ENCODE data around the gene CR1. TPM values are rescaled to one million over a fixed set of nuclear protein-coding genes. Genes with fewer than 3 reads are reported as not detected.

CR1 gene
- total and polyA plus RNA-seq, 2 of the 4 experiments (the other 2 are of a cell fraction), result not detected

DNA sequence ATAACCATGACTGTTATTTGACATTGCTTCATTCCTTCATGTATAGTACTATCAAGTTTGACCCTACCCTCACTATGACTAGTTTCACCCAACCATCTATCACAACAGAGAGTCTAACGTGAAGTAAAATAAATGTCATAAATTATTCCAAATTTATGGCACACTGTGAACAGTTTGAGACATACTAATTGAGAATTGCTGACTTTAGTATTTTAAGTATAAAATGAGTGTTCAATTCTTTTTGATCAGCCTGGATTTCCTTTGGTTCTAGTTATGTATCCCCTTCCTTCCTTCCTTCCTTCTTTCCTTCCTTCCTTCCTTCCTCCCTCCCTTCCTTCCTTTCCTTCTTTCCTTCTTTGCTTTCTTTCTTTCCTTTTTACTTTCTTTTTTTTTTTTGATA is 14.5 kb downstream of the CR1 start:
- no peak overlapping the region for H2AK9ac ChIP-seq (replicated peaks; ENCODE audit: low read depth, low read length, poor library complexity)
- no peak overlapping the region for H4K8ac ChIP-seq (ENCODE audit: low read depth in 2 of 2, low read length in 2 of 2)
- H3K9me1 ChIP-seq (ENCODE audit: insufficient read depth, low read length), result no peaks in the 10 kb centered on the region
- no peaks in the 10 kb centered on the region for H3K27me3 ChIP-seq (ENCODE audit: control insufficient read depth, insufficient read depth, low read length)
- H3K4me3 ChIP-seq (ENCODE audit: insufficient read depth, low read depth, low read length), result no peak overlapping the region
- H3K4me2 ChIP-seq (ENCODE audit: low read depth, low read length), result no peak overlapping the region
- no peaks in the 10 kb centered on the region for H3K36me3 ChIP-seq (ENCODE audit: control insufficient read depth, insufficient read depth, low read length)
- ChIA-PET POLR2A (ENCODE audit: unreplicated experiment) (no interaction called here), CTCF (no interaction called here)
- no peaks in the 10 kb centered on the region for H3K4me1 ChIP-seq (ENCODE audit: control insufficient read depth, insufficient read depth, low read length)
- H3K79me1 ChIP-seq (ENCODE audit: low read depth in 1 of 2, low read length in 2 of 2), result no peaks in the 10 kb centered on the region
- H3K27ac ChIP-seq (ENCODE audit: insufficient read depth, low read length), result no peak overlapping the region
- H3K14ac ChIP-seq (replicated peaks; ENCODE audit: low read depth, low read length), result no peak overlapping the region
- H2BK15ac ChIP-seq (ENCODE audit: low read depth, low read length), result no peak overlapping the region
- H3K9me3 ChIP-seq (ENCODE audit: control insufficient read depth, insufficient read depth, low read length), result no peaks in the 10 kb centered on the region
- H4K5ac ChIP-seq (ENCODE audit: low read depth, low read length), result no peak overlapping the region
- dilution Hi-C loops (cut with HindIII; ENCODE audit: low sequenced_read_pairs, unreplicated experiment), result no loop called here
- H2BK5ac ChIP-seq (ENCODE audit: low read depth, low read length, poor library complexity, severe bottlenecking), result no peak overlapping the region
- H2BK120ac ChIP-seq (ENCODE audit: low read depth, low read length), result no peak overlapping the region
- no peak overlapping the region for H2BK20ac ChIP-seq (ENCODE audit: low read depth, low read length)
- ATAC-seq (ENCODE audit: low read depth) (no peak), DNase-seq (no peak)
- no CpG with 5 or more reads among the region's 1 CpG for WGBS, 2 experiments (ENCODE audit: extremely low coverage in 2 of 2, insufficient read length in 1 of 2)
- no peaks in the 10 kb centered on the region for H4K20me1 ChIP-seq (ENCODE audit: insufficient read depth, low read length)
- BruUV-seq (replicated peaks), result no TSS peak
- no peak overlapping the region for H3K23ac ChIP-seq (ENCODE audit: low read depth, low read length)
- no peak overlapping the region for H2AFZ ChIP-seq (replicated peaks; ENCODE audit: low read length, poor library complexity)
- intact Hi-C loops (cut with micrococcal nuclease), result no loop called here
- H4K91ac ChIP-seq (ENCODE audit: insufficient read depth, low read depth, low read length), result no peak overlapping the region
- in situ Hi-C loops (cut with MboI; ENCODE audit: low sequenced_read_pairs), result no loop called here
- no peak for TF ChIP-seq CEBPB (IDR thresholded peaks at IDR 0.05; ENCODE audit: low read depth, low read length)
- TF ChIP-seq RCOR1 (IDR thresholded peaks at IDR 0.05; ENCODE audit: insufficient replicate concordance, low read length), result no peak
- TF ChIP-seq BHLHE40 (IDR thresholded peaks at IDR 0.05; ENCODE audit: low read depth, low read length), result no peak
- TF ChIP-seq RAD21 (IDR thresholded peaks at IDR 0.05; ENCODE audit: low read length), result no peak
- TF ChIP-seq FOS (IDR thresholded peaks at IDR 0.05; ENCODE audit: low read depth, low read length), result no peak
- TF ChIP-seq POLR2A (IDR thresholded peaks at IDR 0.05; ENCODE audit: low read depth, low read length), result no peak
- no peak overlapping the region for H3K56ac ChIP-seq (ENCODE audit: extremely low read depth, insufficient read depth, low read length)
- H3K18ac ChIP-seq (ENCODE audit: low read depth, low read length), result no peak overlapping the region
- no peak overlapping the region for H3K9ac ChIP-seq (ENCODE audit: low read depth, low read length)
- H3K4ac ChIP-seq (ENCODE audit: low read depth, low read length), result no peak overlapping the region
- H2AK5ac ChIP-seq (ENCODE audit: low read depth, low read length), result no peak overlapping the region

All from IMR-90 (cell line).